ENCODE data around the gene LRFN3. TPM values are rescaled to one million over a fixed set of nuclear protein-coding genes. Genes with fewer than 3 reads are reported as not detected.
"Not testable (repeated sequence)": the region's sequence is repeated elsewhere in the genome, so short reads cannot be mapped to it uniquely, and the experiment has no call there.

LRFN3 gene
- total and polyA plus RNA-seq, 3 donors from 2014 or later: 12.7 to 31.7 (median 27.6) TPM

- WGBS, 2 donors: 68 to 75% methylated on average over 12 to 14 of the region's 14 CpGs
- no peaks in the 10 kb centered on the region for H3K9me3 ChIP-seq
- no peaks in the 10 kb centered on the region for H3K4me1 ChIP-seq
- H3K36me3 ChIP-seq (ENCODE audit: low read depth, missing control alignments): no peaks in the 10 kb centered on the region
- no peak for TF ChIP-seq CTCF (IDR thresholded peaks at IDR 0.05)
- no peak for TF ChIP-seq POLR2A (IDR thresholded peaks at IDR 0.05)
- no peak for DNase-seq
- no peaks in the 10 kb centered on the region for H3K27me3 ChIP-seq
- no peak overlapping the region for H3K4me3 ChIP-seq
- intact Hi-C loops (cut with DNase I; ENCODE audit: low total_unique reads): no loop called here
- H3K27ac ChIP-seq: no peak overlapping the region
These were observed 41.5 kb downstream of the LRFN3 start for GRCh38 chr19:35977446-35978222.

DNA sequence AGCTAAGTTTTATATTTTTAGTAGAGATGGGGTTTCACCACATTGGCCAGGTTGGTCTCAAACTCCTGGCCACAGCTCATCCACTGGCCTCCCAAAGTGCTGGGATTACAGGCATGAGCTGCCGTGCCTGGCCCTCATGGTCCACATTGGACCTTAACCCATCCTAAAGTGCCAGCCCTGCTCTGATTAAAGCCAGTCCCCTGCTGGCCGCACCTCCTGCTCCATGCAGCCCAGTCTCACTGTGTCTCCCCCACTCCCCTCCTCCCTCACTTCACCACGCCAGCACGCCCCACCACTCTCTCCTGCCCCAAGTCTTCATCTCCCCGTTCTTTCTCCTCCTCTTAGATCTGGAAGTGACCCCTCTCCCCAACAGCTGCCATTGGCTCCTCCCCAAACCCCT lies 42.1 kb downstream of the LRFN3 start:
- TF ChIP-seq POLR2A (IDR thresholded peaks at IDR 0.05): no peak
- no peak for TF ChIP-seq CTCF (IDR thresholded peaks at IDR 0.05)
- no peak for DNase-seq
- no peaks in the 10 kb centered on the region for H3K9me3 ChIP-seq
- H3K4me3 ChIP-seq: no peak overlapping the region
- no peak overlapping the region for H3K27ac ChIP-seq
- no peaks in the 10 kb centered on the region for H3K4me1 ChIP-seq
- H3K27me3 ChIP-seq: no peaks in the 10 kb centered on the region
- WGBS, 2 donors: 47 to 54% methylated on average over 5 of the region's 5 CpGs
- intact Hi-C loops (cut with DNase I; ENCODE audit: low total_unique reads): no loop called here
- no peaks in the 10 kb centered on the region for H3K36me3 ChIP-seq (ENCODE audit: low read depth, missing control alignments)

DNA sequence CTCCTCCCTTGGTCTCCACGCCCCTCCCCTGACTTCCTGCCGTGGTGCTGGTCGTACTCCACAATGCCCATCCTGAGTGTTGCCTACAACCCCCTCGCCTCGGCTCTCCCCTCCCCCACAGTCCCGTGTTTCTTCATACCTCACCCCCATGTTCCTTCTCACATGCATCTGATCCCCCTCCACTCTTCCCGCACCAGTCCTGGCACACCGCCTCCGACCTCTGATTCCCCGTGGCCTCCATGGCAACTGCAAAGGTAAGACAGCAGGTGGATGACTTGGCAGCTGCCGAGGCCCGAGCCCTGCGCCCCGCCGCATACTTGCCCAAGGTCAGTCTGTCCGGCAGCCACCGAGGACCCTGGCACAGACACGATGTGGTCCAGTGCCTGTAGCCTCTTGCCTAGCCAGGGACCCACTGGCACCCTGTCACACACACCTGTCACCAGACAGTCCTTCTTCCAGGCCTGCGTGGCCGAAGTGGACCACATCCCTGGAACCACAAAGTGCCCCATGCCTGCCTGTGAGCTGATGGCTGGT lies 42.7 kb downstream of the LRFN3 start:
- no peaks in the 10 kb centered on the region for H3K36me3 ChIP-seq (ENCODE audit: low read depth, missing control alignments)
- TF ChIP-seq POLR2A (IDR thresholded peaks at IDR 0.05): no peak
- no peak for TF ChIP-seq CTCF (IDR thresholded peaks at IDR 0.05)
- no peak overlapping the region for H3K4me3 ChIP-seq
- no peak for DNase-seq
- WGBS, 2 donors: 61 to 79% methylated on average over 12 to 20 of the region's 20 CpGs
- H3K9me3 ChIP-seq: no peaks in the 10 kb centered on the region
- no peak overlapping the region for H3K27ac ChIP-seq
- intact Hi-C loops (cut with DNase I; ENCODE audit: low total_unique reads): no loop called here
- no peaks in the 10 kb centered on the region for H3K27me3 ChIP-seq
- H3K4me1 ChIP-seq: no peaks in the 10 kb centered on the region

DNA sequence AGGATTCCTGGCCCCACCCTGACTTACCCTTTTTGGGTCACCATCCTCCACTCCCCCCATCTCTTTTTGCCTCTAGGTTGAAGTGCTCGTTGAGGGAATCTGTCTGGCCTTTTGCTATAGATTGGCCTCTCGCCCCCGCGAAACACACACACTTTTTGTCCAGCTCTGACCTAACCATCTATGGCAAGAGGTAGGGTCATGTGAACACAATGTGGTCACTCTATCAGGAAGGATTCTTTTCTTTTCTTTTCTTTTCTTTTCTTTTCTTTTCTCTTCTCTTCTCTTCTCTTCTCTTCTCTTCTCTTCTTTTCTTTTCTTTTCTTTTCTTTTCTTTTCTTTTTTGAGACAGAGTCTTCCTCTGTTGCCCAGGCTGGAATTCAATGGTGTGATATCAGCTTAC lies 44.8 kb downstream of the LRFN3 start:
- DNase-seq; H3K27ac ChIP-seq; H3K4me3 ChIP-seq; intact Hi-C loops (cut with DNase I; ENCODE audit: low total_unique reads); H3K36me3 ChIP-seq (ENCODE audit: low read depth, missing control alignments); H3K4me1 ChIP-seq; H3K9me3 ChIP-seq; H3K27me3 ChIP-seq: not testable (repeated sequence)
- WGBS, 2 donors: 81 to 85% methylated on average over 4 of the region's 4 CpGs

DNA sequence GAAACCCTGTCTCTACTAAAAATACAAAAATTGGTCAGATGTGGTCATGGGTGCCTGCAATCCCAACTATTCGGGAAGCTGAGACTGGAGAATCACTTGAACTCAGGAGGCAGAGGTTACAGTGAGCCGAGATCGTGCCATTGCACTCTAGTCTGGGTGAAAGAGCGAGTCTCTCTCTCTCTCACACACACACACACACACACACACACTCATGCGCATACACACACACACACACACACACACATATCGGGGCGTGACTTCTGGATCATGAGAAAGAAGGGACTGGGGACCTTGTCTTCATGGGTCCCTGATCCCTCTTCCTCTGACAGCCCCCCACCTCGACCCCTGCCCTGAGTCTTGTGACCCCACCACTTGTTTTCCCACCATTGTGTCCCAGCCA lies 47.0 kb downstream of the LRFN3 start:
- Histone ChIP-seq H3K27me3 (no peaks in the 10 kb centered on the region), H3K4me1 (no peaks in the 10 kb centered on the region), H3K27ac (no peak overlapping the region), H3K9me3 (no peaks in the 10 kb centered on the region), H3K36me3 (ENCODE audit: low read depth, missing control alignments) (no peaks in the 10 kb centered on the region), H3K4me3 (no peak overlapping the region)
- intact Hi-C loops (cut with DNase I; ENCODE audit: low total_unique reads): no loop called here
- TF ChIP-seq CTCF (IDR thresholded peaks at IDR 0.05) (no peak), POLR2A (IDR thresholded peaks at IDR 0.05) (no peak)
- DNase-seq: no peak
- 84 to 91% methylated on average over 8 of the region's 8 CpGs for WGBS, 2 donors

All from testis (tissue), 3 donors.